RWPE2 (cell line): ENCODE data around the gene ADAMTSL1.

Experiments
- ATAC-seq: fragments of 200-7000 bp; cut with Tn5 transposase; 3 replicates; pipeline ENCODE4 v1.9.1; 2021; ENCODE audit warnings: low read depth
- DNase-seq: peaks from one replicate; pipeline ENCODE4 v3.0.0-alpha.2; 2020; ENCODE audit warnings: low spot score
- H3K27ac ChIP-seq: fragments of 450-650 bp; 2 replicates; pipeline ENCODE4 v1.5.1; 2017; ENCODE audit warnings: mild to moderate bottlenecking; ENCODE audit not compliant: poor library complexity, severe bottlenecking
- H3K27me3 ChIP-seq: fragments of 250-450 bp; sonication (Bioruptor Pico); 2 replicates; pipeline ENCODE4 v1.5.1; 2021; ENCODE audit warnings: mild to moderate bottlenecking, moderate library complexity; ENCODE audit not compliant: insufficient read depth, poor library complexity, severe bottlenecking
- H3K36me3 ChIP-seq: fragments of 250-450 bp; sonication (Bioruptor Pico); 2 replicates; pipeline ENCODE4 v1.5.1; 2020; ENCODE audit warnings: low read depth, mild to moderate bottlenecking, moderate library complexity
- H3K4me1 ChIP-seq: fragments of 250-450 bp; sonication (Bioruptor Pico); 2 replicates; pipeline ENCODE4 v1.5.1; 2021; ENCODE audit warnings: mild to moderate bottlenecking, moderate library complexity; ENCODE audit not compliant: insufficient read depth, poor library complexity, severe bottlenecking
- H3K4me3 ChIP-seq: fragments of 250-450 bp; sonication (Bioruptor Pico); 2 replicates; pipeline ENCODE4 v1.5.1; 2021; ENCODE audit warnings: mild to moderate bottlenecking, moderate library complexity; ENCODE audit not compliant: severe bottlenecking
- H3K9me3 ChIP-seq: fragments of 250-450 bp; sonication (Bioruptor Pico); 2 replicates; pipeline ENCODE4 v1.5.1; 2021; ENCODE audit warnings: mild to moderate bottlenecking, moderate library complexity; ENCODE audit not compliant: severe bottlenecking
- CTCF ChIP-seq: fragments of 450-650 bp; IDR thresholded peaks from one replicate; pipeline ENCODE4 v1.5.1; 2017; ENCODE audit warnings: mild to moderate bottlenecking, moderate library complexity; ENCODE audit not compliant: poor library complexity, severe bottlenecking

The ADAMTSL1 gene

GRCh38 chr9:18910916-18911315, 437.0 kb downstream of the ADAMTSL1 start:
- H3K4me3 ChIP-seq: no peak overlapping the region
- no peak overlapping the region for H3K27ac ChIP-seq
- H3K27me3 ChIP-seq: no peaks in the 10 kb centered on the region
- no peaks in the 10 kb centered on the region for H3K9me3 ChIP-seq
- no peaks in the 10 kb centered on the region for H3K4me1 ChIP-seq
- ATAC-seq (no peak), DNase-seq (no peak)
- TF ChIP-seq CTCF: no peak
- no peaks in the 10 kb centered on the region for H3K36me3 ChIP-seq

GRCh38 chr9:18911714-18912342, 437.9 kb downstream of the ADAMTSL1 start:
- H3K36me3 ChIP-seq: no peaks in the 10 kb centered on the region
- DNase-seq: no peak
- H3K4me1 ChIP-seq: no peaks in the 10 kb centered on the region
- no peak for TF ChIP-seq CTCF
- H3K4me3 ChIP-seq: no peak overlapping the region
- H3K27ac ChIP-seq: no peak overlapping the region
- no peaks in the 10 kb centered on the region for H3K27me3 ChIP-seq
- no peak for ATAC-seq
- no peaks in the 10 kb centered on the region for H3K9me3 ChIP-seq

GRCh38 chr9:18920141-18921084, 446.5 kb downstream of the ADAMTSL1 start:
- Histone ChIP-seq H3K36me3 (no peaks in the 10 kb centered on the region), H3K4me1 (no peaks in the 10 kb centered on the region), H3K9me3 (no peaks in the 10 kb centered on the region), H3K4me3 (no peak overlapping the region), H3K27me3 (no peaks in the 10 kb centered on the region), H3K27ac (no peak overlapping the region)
- ATAC-seq (peak; percentile 36; the same call in 2 of the 3 replicates), DNase-seq (no peak)
- TF ChIP-seq CTCF: no peak

- no peaks in the 10 kb centered on the region for H3K27me3 ChIP-seq
- no peaks in the 10 kb centered on the region for H3K9me3 ChIP-seq
- no peak overlapping the region for H3K27ac ChIP-seq
- H3K36me3 ChIP-seq: no peaks in the 10 kb centered on the region
- DNase-seq (no peak), ATAC-seq (no peak)
- TF ChIP-seq CTCF: no peak
- H3K4me3 ChIP-seq: no peak overlapping the region
- H3K4me1 ChIP-seq: no peaks in the 10 kb centered on the region
These were observed 447.6 kb downstream of the ADAMTSL1 start for GRCh38 chr9:18921366-18922075.
